A673 (cell line): ENCODE measurements around the gene SEC14L5. TPM values are rescaled to one million over a fixed set of nuclear protein-coding genes. Genes with fewer than 3 reads are reported as not detected.

Experiments used
- BruUV-seq: library from RNA; stranded (reverse); fragments of 400-500 nt; replicated peaks from 2 replicates; lab custom pipeline; 2021; lab: Mats Ljungman, UMichigan
- CTCF ChIA-PET: fragments of 300-600 bp; sonication (Branson Sonifier 250); formaldehyde crosslinking; loops from one replicate; lab custom pipeline; 2022; ENCODE audit warnings: antibody characterized with exemption; lab: Charles Lee
- POLR2A ChIA-PET: fragments of 300-600 bp; sonication (Branson Sonifier 250); formaldehyde crosslinking; loops from one replicate; lab custom pipeline; 2022; ENCODE audit warnings: antibody characterized with exemption; ENCODE audit not compliant: low non-redundant PET; lab: Charles Lee
- DNase-seq: peaks from one replicate; pipeline ENCODE4 v3.0.0-alpha.2; 2015; ENCODE audit warnings: low spot score
- H3K27ac ChIP-seq: fragments of 200-600 bp; sonication (generic); 2 replicates; pipeline ENCODE4 v1.5.1; 2016; ENCODE audit warnings: mixed run types, low read depth, mild to moderate bottlenecking, mixed read lengths, antibody characterized with exemption, low read length; ENCODE audit not compliant: poor library complexity, severe bottlenecking
- H3K27me3 ChIP-seq: fragments of 200-600 bp; sonication (generic); replicated peaks from 2 replicates; pipeline ENCODE4 v1.6.1; 2017; ENCODE audit warnings: mixed run types, low read depth, mild to moderate bottlenecking, mixed read lengths, antibody characterized with exemption, low read length; ENCODE audit not compliant: insufficient read depth, poor library complexity
- H3K36me3 ChIP-seq: fragments of 200-600 bp; sonication (generic); 2 replicates; pipeline ENCODE4 v1.6.1; 2016; ENCODE audit warnings: mixed run types, mild to moderate bottlenecking, mixed read lengths, antibody characterized with exemption, low read length; ENCODE audit not compliant: insufficient read depth, poor library complexity, severe bottlenecking
- H3K4me1 ChIP-seq: fragments of 200-600 bp; sonication (generic); 2 replicates; pipeline ENCODE4 v1.6.1; 2017; ENCODE audit warnings: mixed run types, mild to moderate bottlenecking, mixed read lengths, antibody characterized with exemption, low read length; ENCODE audit not compliant: insufficient read depth, poor library complexity, severe bottlenecking
- H3K4me3 ChIP-seq: fragments of 200-600 bp; sonication (generic); 2 replicates; pipeline ENCODE4 v1.5.1; 2016; ENCODE audit warnings: low read depth, mixed run types, mild to moderate bottlenecking, mixed read lengths, low read length; ENCODE audit not compliant: poor library complexity, severe bottlenecking
- H3K9me3 ChIP-seq: fragments of 200-600 bp; sonication (generic); 2 replicates; pipeline ENCODE4 v1.6.1; 2016; ENCODE audit warnings: mixed run types, low read depth, mild to moderate bottlenecking, mixed read lengths, antibody characterized with exemption, low read length; ENCODE audit not compliant: poor library complexity, severe bottlenecking
- CTCF ChIP-seq: fragments of 300-800, 200-600 bp; sonication (generic); conservative IDR thresholded peaks from 2 replicates; pipeline ENCODE4 v1.5.1; 2017; ENCODE audit warnings: low read depth, mild to moderate bottlenecking, antibody characterized with exemption, low read length, moderate library complexity, mixed read lengths
- EZH2 ChIP-seq: fragments of 200-600 bp; sonication (generic); IDR thresholded peaks from 2 replicates; pipeline ENCODE4 v1.6.1; 2017; ENCODE audit warnings: borderline replicate concordance, low read depth, mild to moderate bottlenecking, mixed read lengths, antibody characterized with exemption, low read length; ENCODE audit not compliant: poor library complexity, severe bottlenecking
- intact Hi-C: fragments of 100-400 bp; cut with micrococcal nuclease; formaldehyde crosslinking; loops from one replicate; pipeline ENCODE4 v1.10.0; 2022; ENCODE audit not compliant: unreplicated experiment
- total RNA-seq: library from RNA; stranded (reverse); gene quantifications from 2 replicates; pipeline ENCODE4 v1.2.3, GENCODE V29; 2021

SEC14L5 gene
- total RNA-seq, 1 experiment from 2014 or later, result 0.04 TPM

- no peaks in the 10 kb centered on the region for H3K9me3 ChIP-seq
- H3K4me3 ChIP-seq, result no peak overlapping the region
- H3K27ac ChIP-seq, result no peak overlapping the region
- no peak for TF ChIP-seq EZH2
- TF ChIP-seq CTCF, result no peak
- no TSS peak for BruUV-seq
- peaks cover 54% of the 10 kb centered on the region for H3K27me3 ChIP-seq
- intact Hi-C loops, result no loop called here
- ChIA-PET POLR2A (no interaction called here), CTCF (no interaction called here)
- no peaks in the 10 kb centered on the region for H3K36me3 ChIP-seq
- DNase-seq, result no peak
- H3K4me1 ChIP-seq, result no peaks in the 10 kb centered on the region
Measured at GRCh38 chr16:5066511-5066910, 108.4 kb downstream of the SEC14L5 start.

Other genes with a start within 250 kb of the SEC14L5 start
- 26.9 and 30.3 TPM in 2 replicates for gene ANKS3, start 224.1 kb upstream of the SEC14L5 start, total RNA-seq
- 0.15 and 0.72 TPM in 2 replicates for gene DNAAF8, start 223.8 kb upstream of the SEC14L5 start, total RNA-seq
- gene ZNF500, start 191.2 kb upstream of the SEC14L5 start, total RNA-seq, result 16.8 and 19.1 TPM in 2 replicates
- not detected in 2 replicates for gene SEPTIN12, start 170.0 kb upstream of the SEC14L5 start, total RNA-seq
- gene SMIM22, start 163.0 kb upstream of the SEC14L5 start, total RNA-seq, result not detected in 2 replicates
- gene ROGDI, start 155.7 kb upstream of the SEC14L5 start, total RNA-seq, result 2.9 and 3.3 TPM in 2 replicates
- 121 and 128 TPM in 2 replicates for gene GLYR1, start 111.0 kb upstream of the SEC14L5 start, total RNA-seq
- 45.6 and 51.0 TPM in 2 replicates for gene UBN1, start 110.8 kb upstream of the SEC14L5 start, total RNA-seq
- gene PPL, start 21.2 kb upstream of the SEC14L5 start, total RNA-seq, result 0.04 and 0.42 TPM in 2 replicates
- gene NAGPA, start 75.6 kb downstream of the SEC14L5 start, total RNA-seq, result 11.7 and 11.9 TPM in 2 replicates
- gene C16orf89, start 107.6 kb downstream of the SEC14L5 start, total RNA-seq, result not detected in 2 replicates
- gene ALG1, start 113.5 kb downstream of the SEC14L5 start, total RNA-seq, result 29.5 and 29.8 TPM in 2 replicates
- gene EEF2KMT, start 139.5 kb downstream of the SEC14L5 start, total RNA-seq, result 21.4 and 21.8 TPM in 2 replicates